MCF 10A (cell line): Measurements from ENCODE around the gene TEX2. TPM values are rescaled to one million over a fixed set of nuclear protein-coding genes. Genes with fewer than 3 reads are reported as not detected.

Experiments
- BruUV-seq: library from RNA; stranded (reverse); fragments of 400-500 nt; replicated peaks from 2 replicates; lab custom pipeline; 2021; lab: Mats Ljungman, UMichigan
- CTCF ChIA-PET: fragments of 300-600 bp; sonication (Branson Sonifier 250); formaldehyde crosslinking; extraction: SDS; loops from one replicate; lab custom pipeline; 2021; ENCODE audit warnings: antibody characterized with exemption, inconsistent platforms; lab: Yijun Ruan, JAX
- POLR2A ChIA-PET: fragments of 300-600, 350-650 bp; sonication (Branson Sonifier 250); formaldehyde crosslinking; extraction: SDS; loops from one replicate; lab custom pipeline; 2020; ENCODE audit warnings: antibody characterized with exemption, inconsistent platforms; lab: Yijun Ruan, JAX
- DNase-seq: peaks from one replicate; pipeline ENCODE4 v3.0.0-alpha.2; 2018; ENCODE audit not compliant: unreplicated experiment
- H3K27ac Mint-ChIP-seq: one replicate; pipeline ENCODE4 v1.8.0; 2022; ENCODE audit warnings: mild to moderate bottlenecking, low read depth, mixed read lengths; ENCODE audit not compliant: unreplicated experiment
- H3K27me3 Mint-ChIP-seq: one replicate; pipeline ENCODE4 v1.8.0; 2022; ENCODE audit warnings: mixed read lengths; ENCODE audit not compliant: insufficient read depth, unreplicated experiment
- H3K36me3 Mint-ChIP-seq: one replicate; pipeline ENCODE4 v1.8.0; 2022; ENCODE audit warnings: mild to moderate bottlenecking, moderate library complexity, mixed read lengths; ENCODE audit not compliant: insufficient read depth, unreplicated experiment
- H3K4me1 Mint-ChIP-seq: one replicate; pipeline ENCODE4 v1.8.0; 2022; ENCODE audit warnings: mixed read lengths; ENCODE audit not compliant: insufficient read depth, unreplicated experiment
- H3K4me3 Mint-ChIP-seq: one replicate; pipeline ENCODE4 v1.8.0; 2022; ENCODE audit warnings: mild to moderate bottlenecking, moderate library complexity, mixed read lengths; ENCODE audit not compliant: unreplicated experiment
- H3K9me3 Mint-ChIP-seq: one replicate; pipeline ENCODE4 v1.8.0; 2022; ENCODE audit warnings: mixed read lengths; ENCODE audit not compliant: unreplicated experiment
- CTCF ChIP-seq: fragments of 200-600 bp; IDR thresholded peaks from one replicate; pipeline ENCODE4 v1.8.0; 2022; ENCODE audit warnings: antibody characterized with exemption, mild to moderate bottlenecking; ENCODE audit not compliant: unreplicated experiment
- intact Hi-C: fragments of 100-400 bp; cut with micrococcal nuclease; formaldehyde crosslinking; loops from 2 replicates; pipeline ENCODE4 v1.14.1; 2022
- total RNA-seq: library from RNA; stranded (reverse); gene quantifications from 2 replicates; pipeline ENCODE4 v1.2.3, GENCODE V29; 2022

The TEX2 gene
- total RNA-seq, 1 experiment from 2014 or later = 42.2 TPM

DNA sequence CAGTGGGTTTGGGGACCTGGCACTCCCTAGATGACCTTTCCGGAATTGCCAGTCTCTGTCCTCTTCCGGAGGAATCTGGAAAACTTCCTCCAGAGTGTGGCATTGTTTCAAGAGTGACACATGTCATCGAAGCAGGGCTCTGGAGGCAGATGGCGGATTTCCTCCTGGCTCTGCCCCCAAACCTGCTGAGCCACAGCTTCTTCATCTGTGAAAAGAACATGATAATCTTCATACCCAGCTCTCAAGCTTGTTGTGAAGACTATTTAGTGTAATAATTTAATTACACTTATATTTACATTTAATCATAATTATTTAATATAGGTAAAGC is 19.7 kb upstream of the TEX2 start:
- peaks cover 9% of the 10 kb centered on the region for H3K4me1 Mint-ChIP-seq
- H3K4me3 Mint-ChIP-seq = no peak overlapping the region
- POLR2A ChIA-PET = interaction anchor here (0.6 to 2.6 kb wide), 4 partner anchors 20 to 385 kb away, joined by 3 to 40 read pairs (median 9); no protein-coding TSS in a partner anchor
- no peak for DNase-seq
- TF ChIP-seq CTCF = no peak
- CTCF ChIA-PET = interaction anchor here (0.7 to 2.4 kb wide), 23 partner anchors 9 to 370 kb away, joined by 3 to 53 read pairs (median 4); partner anchors contain the start of gene GH1
- no peaks in the 10 kb centered on the region for H3K9me3 Mint-ChIP-seq
- no TSS peak for BruUV-seq
- no peak overlapping the region for H3K27ac Mint-ChIP-seq
- H3K36me3 Mint-ChIP-seq = no peaks in the 10 kb centered on the region
- intact Hi-C loops = loop anchor here (1.0 to 10.0 kb wide), 4 partner anchors 137 to 368 kb away; partner anchors contain the start of genes CSHL1, ERN1 and GH1
- no peaks in the 10 kb centered on the region for H3K27me3 Mint-ChIP-seq

- H3K9me3 Mint-ChIP-seq = no peaks in the 10 kb centered on the region
- TF ChIP-seq CTCF = peak; percentile 74
- no TSS peak for BruUV-seq
- no peaks in the 10 kb centered on the region for H3K36me3 Mint-ChIP-seq
- peak; percentile 72 for DNase-seq
- H3K4me1 Mint-ChIP-seq = peaks cover 9% of the 10 kb centered on the region
- intact Hi-C loops = loop anchor here (1.0 to 10.0 kb wide), 4 partner anchors 137 to 367 kb away; partner anchors contain the start of genes CSHL1, ERN1 and GH1
- H3K27ac Mint-ChIP-seq = no peak overlapping the region
- H3K27me3 Mint-ChIP-seq = no peaks in the 10 kb centered on the region
- ChIA-PET CTCF (interaction anchor here (0.6 to 2.4 kb wide), 38 partner anchors 9 to 422 kb away, joined by 3 to 53 read pairs (median 4); partner anchors contain the start of gene GH1), POLR2A (interaction anchor here (0.6 to 2.6 kb wide), 16 partner anchors 10 to 385 kb away, joined by 3 to 40 read pairs (median 3); no protein-coding TSS in a partner anchor)
- no peak overlapping the region for H3K4me3 Mint-ChIP-seq
These were observed 19.1 kb upstream of the TEX2 start for GRCh38 chr17:64281962-64282752.

DNA sequence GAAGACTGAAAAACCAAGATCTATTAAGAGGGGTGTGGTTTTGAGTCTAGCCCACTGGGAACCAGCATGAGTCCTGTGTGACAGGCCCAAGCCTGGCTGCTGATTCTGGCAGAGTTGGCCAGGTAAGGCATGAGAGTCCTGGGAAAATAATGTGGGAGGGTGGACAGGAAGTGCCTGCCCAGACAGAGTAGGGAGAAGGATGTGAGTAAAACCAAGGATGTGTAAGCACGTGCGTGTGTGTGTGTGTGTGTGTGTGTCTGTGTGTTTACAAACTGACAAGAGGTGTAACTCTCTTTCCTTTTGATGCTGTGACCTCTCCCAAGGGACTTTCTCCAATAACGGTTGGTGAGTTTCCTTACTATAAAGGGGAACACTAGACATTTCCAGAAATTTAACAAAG is 15.6 kb upstream of the TEX2 start:
- Mint-ChIP-seq H3K9me3 (no peaks in the 10 kb centered on the region), H3K4me3 (no peak overlapping the region), H3K27me3 (no peaks in the 10 kb centered on the region), H3K4me1 (peaks cover 17% of the 10 kb centered on the region), H3K27ac (peak overlapping the region; percentile 83), H3K36me3 (no peaks in the 10 kb centered on the region)
- no peak for TF ChIP-seq CTCF
- DNase-seq = peak; percentile 74
- ChIA-PET CTCF (interaction anchor here (0.6 to 1.6 kb wide), 2 partner anchors 130 to 443 kb away, joined by 3 to 16 read pairs; no protein-coding TSS in a partner anchor), POLR2A (interaction anchor here (0.6 to 5.2 kb wide), 4 partner anchors 16 to 132 kb away, joined by 3 to 45 read pairs (median 3); no protein-coding TSS in a partner anchor)
- intact Hi-C loops = no loop called here
- no TSS peak for BruUV-seq

- Mint-ChIP-seq H3K4me3 (no peak overlapping the region), H3K36me3 (no peaks in the 10 kb centered on the region), H3K27me3 (no peaks in the 10 kb centered on the region), H3K9me3 (no peaks in the 10 kb centered on the region), H3K4me1 (peaks cover 17% of the 10 kb centered on the region), H3K27ac (peak overlapping the region; percentile 83)
- POLR2A ChIA-PET = interaction anchor here (0.9 to 5.2 kb wide), 2 partner anchors 16 to 131 kb away, joined by 3 to 45 read pairs; no protein-coding TSS in a partner anchor
- intact Hi-C loops = no loop called here
- no peak for TF ChIP-seq CTCF
- CTCF ChIA-PET = no interaction called here
- no TSS peak for BruUV-seq
- DNase-seq = no peak
These were observed 14.9 kb upstream of the TEX2 start for GRCh38 chr17:64277831-64278562.
